B cell (primary cell): ENCODE measurements around the gene CTNNBL1. TPM values are rescaled to one million over a fixed set of nuclear protein-coding genes. Genes with fewer than 3 reads are reported as not detected.

Source experiments
- ATAC-seq: fragments of 200-7000 bp; cut with Tn5 transposase; one replicate; pipeline ENCODE4 v1.10.0; 2021; ENCODE audit warnings: low read depth, mild to moderate bottlenecking, moderate number of reproducible peaks, moderate library complexity
- CTCF ChIA-PET: fragments of 350-600 bp; sonication (Branson Sonifier 250); formaldehyde crosslinking; loops from one replicate; lab custom pipeline; 2021; ENCODE audit warnings: antibody characterized with exemption, inconsistent platforms; lab: Charles Lee
- POLR2A ChIA-PET: fragments of 350-600 bp; sonication (Branson Sonifier 250); formaldehyde crosslinking; loops from one replicate; lab custom pipeline; 2021; ENCODE audit warnings: antibody characterized with exemption; lab: Charles Lee
- DNase-seq: peaks from one replicate; pipeline ENCODE4 v3.0.0; 2013
- H2AFZ ChIP-seq: 2 replicates; pipeline ENCODE4 v1.6.1; 2012; ENCODE audit warnings: mild to moderate bottlenecking, low read depth, low read length; ENCODE audit not compliant: insufficient read depth, poor library complexity, severe bottlenecking
- H3K27ac ChIP-seq, 2 donors: 1 replicate in 1 of 2; 2 replicates in 1 of 2; pipeline ENCODE4 v1.5.1; 2012 to 2013; ENCODE audit warnings: low read length in 2 of 2, mild to moderate bottlenecking in 2 of 2, moderate library complexity in 1 of 2
- H3K27me3 ChIP-seq, 4 experiments: fragments of 200-600 bp in 1 of 4; sonication (generic) in 1 of 4; replicated peaks in 1 of 4; 1 replicate in 2 of 4; 2 replicates in 2 of 4; pipeline versions ENCODE4 v1.6.1 to v1.7.0; 2013 to 2016; ENCODE audit warnings: low read length in 3 of 4, mild to moderate bottlenecking in 2 of 4, mixed read lengths in 1 of 4, moderate library complexity in 1 of 4; ENCODE audit not compliant: insufficient read depth in 4 of 4, control insufficient read depth in 3 of 4; ENCODE audit errors: control extremely low read depth in 1 of 4
- H3K36me3 ChIP-seq, 2 experiments: replicated peaks in 1 of 2; 1 replicate in 1 of 2; 2 replicates in 1 of 2; pipeline versions ENCODE4 v1.6.1 to v1.7.1; 2013; ENCODE audit warnings: low read length in 1 of 2; ENCODE audit not compliant: insufficient read depth in 2 of 2, control insufficient read depth in 1 of 2; ENCODE audit errors: control extremely low read depth in 1 of 2, extremely low read depth in 1 of 2
- H3K4me1 ChIP-seq, 2 donors: fragments of 200-600 bp in 1 of 2; sonication (generic) in 1 of 2; 1 replicate in 1 of 2; 2 replicates in 1 of 2; pipeline versions ENCODE4 v1.5.1 to v1.6.1; 2013 to 2017; ENCODE audit warnings: low read length in 2 of 2; ENCODE audit not compliant: control insufficient read depth in 2 of 2, insufficient read depth in 2 of 2
- H3K4me2 ChIP-seq: replicated peaks from 2 replicates; pipeline ENCODE3; 2012; ENCODE audit warnings: mild to moderate bottlenecking, low read depth, low read length; ENCODE audit not compliant: poor library complexity, severe bottlenecking
- H3K4me3 ChIP-seq, 5 experiments: fragments of 200-600 bp in 1 of 5; sonication (generic) in 1 of 5; 1 replicate in 3 of 5; 2 replicates in 2 of 5; pipeline versions ENCODE4 v1.5.1 to v1.7.0; 2011 to 2016; ENCODE audit warnings: low read length in 4 of 5, mild to moderate bottlenecking in 4 of 5, low read depth in 2 of 5, control low read depth in 1 of 5, moderate library complexity in 1 of 5; ENCODE audit not compliant: insufficient read depth in 1 of 5; ENCODE audit errors: control extremely low read depth in 1 of 5, extremely low read depth in 1 of 5
- H3K79me2 ChIP-seq: fragments of 200-600 bp; sonication (generic); one replicate; pipeline ENCODE4 v1.6.0; 2016; ENCODE audit warnings: low read length; ENCODE audit not compliant: control insufficient read depth, insufficient read depth
- H3K9ac ChIP-seq: fragments of 200-600 bp; sonication (generic); 2 replicates; pipeline ENCODE4 v1.6.1; 2017; ENCODE audit warnings: mild to moderate bottlenecking, low read length, moderate library complexity
- H3K9me3 ChIP-seq, 3 donors: one replicate each; pipeline versions ENCODE4 v1.6.1 to v1.7.1; 2013; ENCODE audit warnings: low read length in 2 of 3; ENCODE audit not compliant: control insufficient read depth in 2 of 3, insufficient read depth in 1 of 3; ENCODE audit errors: control extremely low read depth in 1 of 3
- H4K20me1 ChIP-seq: 2 replicates; pipeline ENCODE4 v1.6.0; 2012; ENCODE audit warnings: mild to moderate bottlenecking, low read length; ENCODE audit not compliant: insufficient read depth, control insufficient read depth, poor library complexity, severe bottlenecking
- H3K27ac Mint-ChIP-seq: one replicate; pipeline ENCODE4 v1.8.0; 2021; ENCODE audit warnings: mixed read lengths
- H3K27me3 Mint-ChIP-seq: one replicate; pipeline ENCODE4 v1.8.0; 2021; ENCODE audit warnings: mixed read lengths
- H3K4me1 Mint-ChIP-seq: one replicate; pipeline ENCODE4 v1.8.0; 2021; ENCODE audit warnings: mixed read lengths
- H3K4me3 Mint-ChIP-seq: one replicate; pipeline ENCODE4 v1.8.0; 2021; ENCODE audit warnings: mixed read lengths
- H3K9me3 Mint-ChIP-seq: one replicate; pipeline ENCODE4 v1.8.0; 2022; ENCODE audit warnings: mixed read lengths; ENCODE audit not compliant: insufficient read depth
- CTCF ChIP-seq: fragments of 200-600 bp; IDR thresholded peaks from one replicate; pipeline ENCODE4 v1.8.0; 2022; ENCODE audit warnings: antibody characterized with exemption, mild to moderate bottlenecking
- EZH2 ChIP-seq: IDR thresholded peaks from 2 replicates; pipeline ENCODE4 v1.6.1; 2012; ENCODE audit warnings: borderline replicate concordance, low read depth, mild to moderate bottlenecking, moderate library complexity, low read length; ENCODE audit not compliant: insufficient read depth, poor library complexity, severe bottlenecking
- WGBS: methylation state at CpG from one replicate; pipeline ENCODE4 v1.1.5; 2013; ENCODE audit warnings: missing lambda C conversion rate; ENCODE audit not compliant: insufficient coverage; 5-methylcytosine and 5-hydroxymethylcytosine counted together
- intact Hi-C: fragments of 100-400 bp; cut with micrococcal nuclease; formaldehyde crosslinking; loops from one replicate; pipeline ENCODE4 v1.10.0; 2022
- polyA plus RNA-seq: library from polyadenylated mRNA; depleted of rRNA; stranded (reverse); fragments of >200 nt; gene quantifications from 2 replicates; pipeline ENCODE4 v1.2.3, GENCODE V29; 2012
- total RNA-seq, 2 donors: library from RNA; stranded (reverse); fragments of 120-200 nt in 1 of 2; gene quantifications; 1 replicate in 1 of 2; 2 replicates in 1 of 2; pipeline versions ENCODE4 v1.2.3 to v1.2.4, GENCODE V29; 2013 to 2022

The CTNNBL1 gene
- total and polyA plus RNA-seq, 2 donors (not counting 1 experiment from before 2014, with no cell fraction given) = 25.3 to 64.7 TPM

- peaks cover 0 to 10% of the 10 kb centered on the region in 2 experiments for H3K36me3 ChIP-seq
- no peak overlapping the region for H3K4me2 ChIP-seq
- no peaks in the 10 kb centered on the region for H4K20me1 ChIP-seq
- no peaks in the 10 kb centered on the region for H3K79me2 ChIP-seq
- no peaks in the 10 kb centered on the region for H3K27me3 Mint-ChIP-seq
- TF ChIP-seq EZH2 (no peak), CTCF (no peak)
- DNase-seq = no peak
- intact Hi-C loops = no loop called here
- ATAC-seq = no peak
- no peak overlapping the region for H3K27ac Mint-ChIP-seq
- H3K4me1 ChIP-seq = no peaks in the 10 kb centered on the region
- ChIA-PET CTCF (no interaction called here), POLR2A (no interaction called here)
- no peak overlapping the region for H3K4me3 ChIP-seq
- no peak overlapping the region for H2AFZ ChIP-seq
- H3K4me3 Mint-ChIP-seq = no peak overlapping the region
- no peak overlapping the region for H3K27ac ChIP-seq
- no peaks in the 10 kb centered on the region for H3K4me1 Mint-ChIP-seq
- 89% methylated on average over 17 of the region's 20 CpGs for WGBS
- H3K9ac ChIP-seq = no peak overlapping the region
- no peaks in the 10 kb centered on the region for H3K27me3 ChIP-seq
- H3K9me3 ChIP-seq = no peaks in the 10 kb centered on the region
- no peaks in the 10 kb centered on the region for H3K9me3 Mint-ChIP-seq
Measured at GRCh38 chr20:37877832-37878772, 184.3 kb downstream of the CTNNBL1 start.
